ENCODE data around the gene TIAM2.

Gene TIAM2

GRCh38 chr6:155163601-155164000 lies 168.5 kb downstream of the TIAM2 start:
- Histone ChIP-seq H3K79me2 (ENCODE audit: control insufficient read depth, insufficient read depth, low read length, poor library complexity) (no peaks in the 10 kb centered on the region), H2BK120ac (ENCODE audit: insufficient read depth, low read length, poor library complexity) (no peak overlapping the region), H3K18ac (ENCODE audit: low read length) (no peak overlapping the region), H2BK5ac (ENCODE audit: low read depth, low read length, poor library complexity) (no peak overlapping the region), H4K12ac (ENCODE audit: low read depth, low read length) (no peak overlapping the region), H3K23ac (ENCODE audit: low read length) (no peak overlapping the region), H2AK5ac (ENCODE audit: low read length) (no peak overlapping the region), H4K8ac (ENCODE audit: low read depth, low read length) (no peak overlapping the region), H3K79me1 (ENCODE audit: low read length) (no peaks in the 10 kb centered on the region), H4K91ac (ENCODE audit: low read depth, low read length) (no peak overlapping the region), H3K4me1 (ENCODE audit: control insufficient read depth in 1 of 2, insufficient read depth in 2 of 2, low read length in 2 of 2) (no peaks in the 10 kb centered on the region), H3K9ac (ENCODE audit: low read length) (no peak overlapping the region), H3K27ac (ENCODE audit: low read depth, low read length) (no peak overlapping the region), H3K9me3 (ENCODE audit: insufficient read depth, low read depth, low read length) (no peaks in the 10 kb centered on the region), H3K14ac (ENCODE audit: low read length) (no peak overlapping the region), H3K36me3 (ENCODE audit: control insufficient read depth in 1 of 2, insufficient read depth in 2 of 2, low read length in 2 of 2) (no peaks in the 10 kb centered on the region), H3K4ac (ENCODE audit: low read depth, low read length) (no peak overlapping the region), H2BK12ac (ENCODE audit: low read length) (no peak overlapping the region), H3K4me3 (ENCODE audit: low read depth, low read length) (no peak overlapping the region), H3K4me2 (ENCODE audit: low read length) (no peak overlapping the region), H2AFZ (ENCODE audit: insufficient read depth, low read length, poor library complexity) (no peak overlapping the region), H3K27me3 (ENCODE audit: insufficient read depth, low read length) (no peaks in the 10 kb centered on the region)
- WGBS (ENCODE audit: extremely low coverage, insufficient coverage, insufficient read length) = no CpG with 5 or more reads among the region's 1 CpG
- DNase-seq = no peak

GRCh38 chr6:155165029-155165710 lies 170.1 kb downstream of the TIAM2 start:
- Histone ChIP-seq H3K23ac (ENCODE audit: low read length) (no peak overlapping the region), H3K18ac (ENCODE audit: low read length) (no peak overlapping the region), H3K14ac (ENCODE audit: low read length) (no peak overlapping the region), H3K27me3 (ENCODE audit: insufficient read depth, low read length) (no peaks in the 10 kb centered on the region), H3K79me2 (ENCODE audit: control insufficient read depth, insufficient read depth, low read length, poor library complexity) (no peaks in the 10 kb centered on the region), H3K9me3 (ENCODE audit: insufficient read depth, low read depth, low read length) (no peaks in the 10 kb centered on the region), H3K9ac (ENCODE audit: low read length) (no peak overlapping the region), H3K36me3 (ENCODE audit: control insufficient read depth in 1 of 2, insufficient read depth in 2 of 2, low read length in 2 of 2) (no peaks in the 10 kb centered on the region), H2BK5ac (ENCODE audit: low read depth, low read length, poor library complexity) (no peak overlapping the region), H2AK5ac (ENCODE audit: low read length) (no peak overlapping the region), H3K4me3 (ENCODE audit: low read depth, low read length) (no peak overlapping the region), H4K91ac (ENCODE audit: low read depth, low read length) (no peak overlapping the region), H2BK120ac (ENCODE audit: insufficient read depth, low read length, poor library complexity) (no peak overlapping the region), H3K79me1 (ENCODE audit: low read length) (no peaks in the 10 kb centered on the region), H4K8ac (ENCODE audit: low read depth, low read length) (no peak overlapping the region), H3K4ac (ENCODE audit: low read depth, low read length) (no peak overlapping the region), H3K4me1 (ENCODE audit: control insufficient read depth in 1 of 2, insufficient read depth in 2 of 2, low read length in 2 of 2) (no peaks in the 10 kb centered on the region), H3K27ac (ENCODE audit: low read depth, low read length) (no peak overlapping the region), H3K4me2 (ENCODE audit: low read length) (no peak overlapping the region), H2BK12ac (ENCODE audit: low read length) (no peak overlapping the region), H4K12ac (ENCODE audit: low read depth, low read length) (no peak overlapping the region), H2AFZ (ENCODE audit: insufficient read depth, low read length, poor library complexity) (no peak overlapping the region)
- WGBS (ENCODE audit: extremely low coverage, insufficient coverage, insufficient read length) = no CpG with 5 or more reads among the region's 12 CpGs
- DNase-seq = no peak

- H2AFZ ChIP-seq (ENCODE audit: insufficient read depth, low read length, poor library complexity) = no peak overlapping the region
- no peak overlapping the region for H3K4me2 ChIP-seq (ENCODE audit: low read length)
- H3K4me3 ChIP-seq (ENCODE audit: low read depth, low read length) = no peak overlapping the region
- no peak overlapping the region for H4K8ac ChIP-seq (ENCODE audit: low read depth, low read length)
- no peaks in the 10 kb centered on the region for H3K9me3 ChIP-seq (ENCODE audit: insufficient read depth, low read depth, low read length)
- no peak overlapping the region for H3K9ac ChIP-seq (ENCODE audit: low read length)
- H2AK5ac ChIP-seq (ENCODE audit: low read length) = no peak overlapping the region
- H4K91ac ChIP-seq (ENCODE audit: low read depth, low read length) = no peak overlapping the region
- no peak overlapping the region for H3K14ac ChIP-seq (ENCODE audit: low read length)
- no peak overlapping the region for H4K12ac ChIP-seq (ENCODE audit: low read depth, low read length)
- no peaks in the 10 kb centered on the region for H3K27me3 ChIP-seq (ENCODE audit: insufficient read depth, low read length)
- no peak overlapping the region for H3K4ac ChIP-seq (ENCODE audit: low read depth, low read length)
- no CpG with 5 or more reads among the region's 3 CpGs for WGBS (ENCODE audit: extremely low coverage, insufficient coverage, insufficient read length)
- no peaks in the 10 kb centered on the region for H3K4me1 ChIP-seq (ENCODE audit: control insufficient read depth in 1 of 2, insufficient read depth in 2 of 2, low read length in 2 of 2)
- no peak overlapping the region for H3K23ac ChIP-seq (ENCODE audit: low read length)
- H3K27ac ChIP-seq (ENCODE audit: low read depth, low read length) = no peak overlapping the region
- no peak for DNase-seq
- no peaks in the 10 kb centered on the region for H3K36me3 ChIP-seq (ENCODE audit: control insufficient read depth in 1 of 2, insufficient read depth in 2 of 2, low read length in 2 of 2)
- no peak overlapping the region for H2BK12ac ChIP-seq (ENCODE audit: low read length)
- no peaks in the 10 kb centered on the region for H3K79me2 ChIP-seq (ENCODE audit: control insufficient read depth, insufficient read depth, low read length, poor library complexity)
- no peak overlapping the region for H2BK5ac ChIP-seq (ENCODE audit: low read depth, low read length, poor library complexity)
- no peak overlapping the region for H3K18ac ChIP-seq (ENCODE audit: low read length)
- H3K79me1 ChIP-seq (ENCODE audit: low read length) = no peaks in the 10 kb centered on the region
- H2BK120ac ChIP-seq (ENCODE audit: insufficient read depth, low read length, poor library complexity) = no peak overlapping the region
Measured at GRCh38 chr6:155170519-155170918, 175.4 kb downstream of the TIAM2 start.

- H2AK5ac ChIP-seq (ENCODE audit: low read length) = no peak overlapping the region
- no peak overlapping the region for H3K27ac ChIP-seq (ENCODE audit: low read depth, low read length)
- DNase-seq = peak; percentile 32 to 63
- no CpG with 5 or more reads among the region's 6 CpGs for WGBS (ENCODE audit: extremely low coverage, insufficient coverage, insufficient read length)
- H3K9ac ChIP-seq (ENCODE audit: low read length) = no peak overlapping the region
- no peak overlapping the region for H3K4me3 ChIP-seq (ENCODE audit: low read depth, low read length)
- H2BK12ac ChIP-seq (ENCODE audit: low read length) = no peak overlapping the region
- no peak overlapping the region for H2BK5ac ChIP-seq (ENCODE audit: low read depth, low read length, poor library complexity)
- no peaks in the 10 kb centered on the region for H3K79me1 ChIP-seq (ENCODE audit: low read length)
- H3K4me1 ChIP-seq (ENCODE audit: control insufficient read depth in 1 of 2, insufficient read depth in 2 of 2, low read length in 2 of 2) = no peaks in the 10 kb centered on the region
- no peak overlapping the region for H4K12ac ChIP-seq (ENCODE audit: low read depth, low read length)
- H3K36me3 ChIP-seq (ENCODE audit: control insufficient read depth in 1 of 2, insufficient read depth in 2 of 2, low read length in 2 of 2) = no peaks in the 10 kb centered on the region
- no peaks in the 10 kb centered on the region for H3K27me3 ChIP-seq (ENCODE audit: insufficient read depth, low read length)
- no peaks in the 10 kb centered on the region for H3K79me2 ChIP-seq (ENCODE audit: control insufficient read depth, insufficient read depth, low read length, poor library complexity)
- H2BK120ac ChIP-seq (ENCODE audit: insufficient read depth, low read length, poor library complexity) = no peak overlapping the region
- no peak overlapping the region for H3K18ac ChIP-seq (ENCODE audit: low read length)
- H3K4ac ChIP-seq (ENCODE audit: low read depth, low read length) = no peak overlapping the region
- no peaks in the 10 kb centered on the region for H3K9me3 ChIP-seq (ENCODE audit: insufficient read depth, low read depth, low read length)
- H3K14ac ChIP-seq (ENCODE audit: low read length) = no peak overlapping the region
- H3K4me2 ChIP-seq (ENCODE audit: low read length) = no peak overlapping the region
- no peak overlapping the region for H4K8ac ChIP-seq (ENCODE audit: low read depth, low read length)
- H2AFZ ChIP-seq (ENCODE audit: insufficient read depth, low read length, poor library complexity) = no peak overlapping the region
- H3K23ac ChIP-seq (ENCODE audit: low read length) = no peak overlapping the region
- no peak overlapping the region for H4K91ac ChIP-seq (ENCODE audit: low read depth, low read length)
Measured at GRCh38 chr6:155171109-155171746, 176.1 kb downstream of the TIAM2 start.

All from trophoblast cell (in vitro differentiated cells and primary cell).